HepG2 (cell line): ENCODE data around the gene KRT79. TPM values are rescaled to one million over a fixed set of nuclear protein-coding genes. Genes with fewer than 3 reads are reported as not detected.

ENCODE experiments used
- ATAC-seq: fragments of 200-7000 bp; cut with Tn5 transposase; 3 replicates; pipeline ENCODE4 v1.9.1; 2020; ENCODE audit warnings: mild to moderate bottlenecking, moderate library complexity
- BruUV-seq: library from RNA; stranded (reverse); fragments of 400-500 nt; replicated peaks from 2 replicates; lab custom pipeline; 2021; lab: Mats Ljungman, UMichigan
- CTCF ChIA-PET: fragments of 300-600 bp; formaldehyde crosslinking; extraction: SDS; loops from one replicate; lab custom pipeline; 2021; ENCODE audit warnings: low total read pairs, inconsistent platforms, low intra/inter-chr PET ratio; lab: Yijun Ruan, JAX
- POLR2A ChIA-PET: fragments of 350-600 bp; sonication (Branson Sonifier 250); formaldehyde crosslinking; loops from one replicate; lab custom pipeline; 2020; ENCODE audit warnings: antibody characterized with exemption, inconsistent platforms; lab: Yijun Ruan, JAX
- DNase-seq: peaks from one replicate; pipeline ENCODE4 v3.0.0-alpha.2; 2015; ENCODE audit warnings: low spot score
- FAIRE-seq: peaks from 3 replicates; lab custom pipeline; 2011; peaks lifted over from hg19 to GRCh38; lab: Jason Lieb, UNC
- H2AFZ ChIP-seq: one replicate; pipeline ENCODE4 v1.6.1; 2011; ENCODE audit warnings: low read length, inconsistent platforms
- H3K27ac ChIP-seq: fragments of 300-600 bp; 3 replicates; pipeline ENCODE4 v1.8.0; 2011; ENCODE audit warnings: mixed run types, mild to moderate bottlenecking, mixed read lengths, low read length, inconsistent platforms; ENCODE audit not compliant: insufficient read depth; ENCODE audit errors: extremely low read length
- H3K27me3 ChIP-seq, 2 experiments: fragments of 200-600 bp in 1 of 2; 2 replicates in 1 of 2; 3 replicates in 1 of 2; pipeline versions ENCODE4 v1.6.0 to v1.8.0; 2011; ENCODE audit warnings: low read length in 2 of 2, mild to moderate bottlenecking in 2 of 2, moderate library complexity in 2 of 2, inconsistent platforms in 1 of 2; ENCODE audit not compliant: insufficient read depth in 2 of 2, control insufficient read depth in 1 of 2
- H3K36me3 ChIP-seq, 2 experiments: fragments of 200-600 bp in 1 of 2; replicated peaks in 1 of 2; 2 replicates in 1 of 2; 3 replicates in 1 of 2; pipeline versions ENCODE4 v1.5.1 to v1.8.0; 2011; ENCODE audit warnings: low read length in 2 of 2, inconsistent platforms in 1 of 2; ENCODE audit not compliant: insufficient read depth in 2 of 2, control insufficient read depth in 1 of 2
- H3K4me1 ChIP-seq: 2 replicates; pipeline ENCODE4 v1.5.1; 2012; ENCODE audit warnings: low read length, inconsistent platforms; ENCODE audit not compliant: insufficient read depth
- H3K4me2 ChIP-seq: 2 replicates; pipeline ENCODE4 v1.6.0; 2011; ENCODE audit warnings: low read depth, low read length, inconsistent platforms
- H3K4me3 ChIP-seq, 3 experiments: fragments of 200-600 bp in 1 of 3; sonication (generic), shearing (Covaris generic) in 1 of 3; replicated peaks in 1 of 3; 2 replicates each; pipeline ENCODE4 v1.5.1; 2011 to 2016; ENCODE audit warnings: low read length in 3 of 3, inconsistent platforms in 2 of 3, low read depth in 2 of 3, mild to moderate bottlenecking in 2 of 3, control low read depth in 1 of 3, mixed read lengths in 1 of 3; ENCODE audit not compliant: insufficient read depth in 1 of 3
- H3K79me2 ChIP-seq: one replicate; pipeline ENCODE4 v1.6.1; 2011; ENCODE audit warnings: low read length, inconsistent platforms; ENCODE audit not compliant: insufficient read depth
- H3K9ac ChIP-seq: 2 replicates; pipeline ENCODE4 v1.6.0; 2011; ENCODE audit warnings: mild to moderate bottlenecking, low read depth, low read length, inconsistent platforms; ENCODE audit not compliant: insufficient read depth
- H3K9me3 ChIP-seq: 2 replicates; pipeline ENCODE4 v1.5.1; 2012; ENCODE audit warnings: mild to moderate bottlenecking, low read length
- H4K20me1 ChIP-seq: 2 replicates; pipeline ENCODE4 v1.6.0; 2011; ENCODE audit warnings: inconsistent platforms, mild to moderate bottlenecking, low read length, moderate library complexity; ENCODE audit not compliant: insufficient read depth
- ARNT ChIP-seq: fragments of 450-650 bp; IDR thresholded peaks from 2 replicates; pipeline ENCODE4 v1.6.1; 2017
- ATF1 ChIP-seq: IDR thresholded peaks from 2 replicates; pipeline ENCODE4 v1.6.1; 2016; ENCODE audit warnings: mild to moderate bottlenecking, control low read depth
- BHLHE40 ChIP-seq: IDR thresholded peaks from 2 replicates; pipeline ENCODE4 v1.6.1; 2011; ENCODE audit warnings: low read length, improper control_type of control experiment
- CREB3 ChIP-seq: sonication (generic); formaldehyde crosslinking; IDR thresholded peaks from 2 replicates; pipeline ENCODE4 v1.5.0; 2020; ENCODE audit warnings: missing genetic modification reagents
- EED ChIP-seq: sonication (generic); formaldehyde crosslinking; IDR thresholded peaks from 2 replicates; pipeline ENCODE4 v1.5.0; 2020; ENCODE audit warnings: mild to moderate bottlenecking, missing genetic modification reagents
- HNRNPK ChIP-seq: fragments of 200-400 bp; formaldehyde crosslinking; IDR thresholded peaks from 2 replicates; pipeline ENCODE4 v1.6.1; 2018; ENCODE audit warnings: low read length, low read depth, moderate library complexity, mild to moderate bottlenecking; ENCODE audit not compliant: poor library complexity, severe bottlenecking
- IKZF1 ChIP-seq: fragments of 450-650 bp; IDR thresholded peaks from 2 replicates; pipeline ENCODE4 v1.7.1; 2016
- MIXL1 ChIP-seq: IDR thresholded peaks from 2 replicates; pipeline ENCODE4 v1.6.1; 2016
- SP4 ChIP-seq: sonication (generic); formaldehyde crosslinking; IDR thresholded peaks from 2 replicates; pipeline ENCODE4 v1.8.1; 2023; ENCODE audit warnings: mild to moderate bottlenecking, missing genetic modification reagents
- TARDBP ChIP-seq: sonication (generic); formaldehyde crosslinking; IDR thresholded peaks from 2 replicates; pipeline ENCODE4 v1.8.0; 2022; ENCODE audit warnings: mild to moderate bottlenecking, missing genetic modification reagents
- ZEB1 ChIP-seq: IDR thresholded peaks from 2 replicates; pipeline ENCODE4 v1.6.1; 2012; ENCODE audit warnings: mild to moderate bottlenecking, low read depth, inconsistent platforms; ENCODE audit not compliant: insufficient replicate concordance
- ZNF124 ChIP-seq: sonication (generic); formaldehyde crosslinking; IDR thresholded peaks from 2 replicates; pipeline ENCODE4 v1.4.0; 2020; ENCODE audit warnings: missing genetic modification reagents
- ZNF136 ChIP-seq: sonication (generic); formaldehyde crosslinking; IDR thresholded peaks from 2 replicates; pipeline ENCODE4 v1.8.1; 2022; ENCODE audit warnings: low read depth, mild to moderate bottlenecking, moderate library complexity, missing genetic modification reagents
- ZNF251 ChIP-seq: sonication (generic); formaldehyde crosslinking; IDR thresholded peaks from 2 replicates; pipeline ENCODE4 v1.9.0; 2021; ENCODE audit warnings: mild to moderate bottlenecking, missing genetic modification reagents
- ZNF577 ChIP-seq: sonication (generic); formaldehyde crosslinking; IDR thresholded peaks from 2 replicates; pipeline ENCODE4 v1.4.0; 2020; ENCODE audit warnings: mild to moderate bottlenecking, low read depth, missing genetic modification reagents, borderline replicate concordance
- ZNF781 ChIP-seq: sonication (generic); formaldehyde crosslinking; IDR thresholded peaks from 2 replicates; pipeline ENCODE4 v1.5.1; 2020; ENCODE audit warnings: borderline replicate concordance, mild to moderate bottlenecking, missing genetic modification reagents; ENCODE audit errors: not compliant biosample characterization
- ZNF782 ChIP-seq: sonication (generic); formaldehyde crosslinking; IDR thresholded peaks from 2 replicates; pipeline ENCODE4 v1.4.0; 2020; ENCODE audit warnings: missing genetic modification reagents, mild to moderate bottlenecking, borderline replicate concordance
- ZNF788 ChIP-seq: sonication (generic); formaldehyde crosslinking; IDR thresholded peaks from 2 replicates; pipeline ENCODE4 v1.5.0; 2020; ENCODE audit warnings: mild to moderate bottlenecking, missing genetic modification reagents, borderline replicate concordance
- ZSCAN29 ChIP-seq: sonication (generic); formaldehyde crosslinking; conservative IDR thresholded peaks from 2 replicates; pipeline ENCODE4 v1.4.0; 2020; ENCODE audit warnings: mild to moderate bottlenecking, missing genetic modification reagents
- WGBS: methylation state at CpG from one replicate; pipeline ENCODE4 v1.1.6; 2017; ENCODE audit warnings: low lambda C conversion rate; 5-methylcytosine and 5-hydroxymethylcytosine counted together
- in situ Hi-C: cut with HindIII; loops from 2 replicates; pipeline ENCODE4 v1.10.0; 2017; ENCODE audit warnings: low pct_unique_long_range_greater_than_20kb; ENCODE audit not compliant: extremely low pct_ligation_motif_present
- intact Hi-C: fragments of 100-400 bp; cut with micrococcal nuclease; formaldehyde crosslinking; loops from one replicate; pipeline ENCODE4 v1.10.0; 2022; ENCODE audit not compliant: unreplicated experiment
- polyA plus RNA-seq, 8 experiments: library from polyadenylated mRNA; depleted of rRNA in 3 of 8; stranded (reverse) in 7 of 8; unstranded in 1 of 8; fragments of >200 nt; fragmentation: Illumina TruSeq in 4 of 8; extraction: Trizol in 4 of 8; gene quantifications; 2 replicates each; pipeline versions ENCODE4 v1.2.1 to v1.2.3, GENCODE V29; 2011 to 2016; ENCODE audit warnings: low read depth in 4 of 8, missing spikeins in 1 of 8, mixed read lengths in 1 of 8; ENCODE audit not compliant: insufficient read depth in 1 of 8
- total RNA-seq, 5 experiments: library from RNA; depleted of rRNA; stranded (reverse); fragments of >200 nt; fragmentation: Illumina TruSeq; extraction: Trizol; gene quantifications; 2 replicates each; pipeline ENCODE4 v1.2.3, GENCODE V29; 2016; ENCODE audit warnings: low read depth in 1 of 5
- TF ChIP-seq, protein P1 (sequence below): sonication (generic); formaldehyde crosslinking; IDR thresholded peaks from 2 replicates; pipeline ENCODE4 v1.5.0; 2020; ENCODE audit warnings: mild to moderate bottlenecking, missing genetic modification reagents

The KRT79 gene
- total and polyA plus RNA-seq, 2 of the 13 experiments (the other 11 are each of a cell fraction or from before 2014, with no cell fraction given): 0.09 TPM; not detected in 1

DNA sequence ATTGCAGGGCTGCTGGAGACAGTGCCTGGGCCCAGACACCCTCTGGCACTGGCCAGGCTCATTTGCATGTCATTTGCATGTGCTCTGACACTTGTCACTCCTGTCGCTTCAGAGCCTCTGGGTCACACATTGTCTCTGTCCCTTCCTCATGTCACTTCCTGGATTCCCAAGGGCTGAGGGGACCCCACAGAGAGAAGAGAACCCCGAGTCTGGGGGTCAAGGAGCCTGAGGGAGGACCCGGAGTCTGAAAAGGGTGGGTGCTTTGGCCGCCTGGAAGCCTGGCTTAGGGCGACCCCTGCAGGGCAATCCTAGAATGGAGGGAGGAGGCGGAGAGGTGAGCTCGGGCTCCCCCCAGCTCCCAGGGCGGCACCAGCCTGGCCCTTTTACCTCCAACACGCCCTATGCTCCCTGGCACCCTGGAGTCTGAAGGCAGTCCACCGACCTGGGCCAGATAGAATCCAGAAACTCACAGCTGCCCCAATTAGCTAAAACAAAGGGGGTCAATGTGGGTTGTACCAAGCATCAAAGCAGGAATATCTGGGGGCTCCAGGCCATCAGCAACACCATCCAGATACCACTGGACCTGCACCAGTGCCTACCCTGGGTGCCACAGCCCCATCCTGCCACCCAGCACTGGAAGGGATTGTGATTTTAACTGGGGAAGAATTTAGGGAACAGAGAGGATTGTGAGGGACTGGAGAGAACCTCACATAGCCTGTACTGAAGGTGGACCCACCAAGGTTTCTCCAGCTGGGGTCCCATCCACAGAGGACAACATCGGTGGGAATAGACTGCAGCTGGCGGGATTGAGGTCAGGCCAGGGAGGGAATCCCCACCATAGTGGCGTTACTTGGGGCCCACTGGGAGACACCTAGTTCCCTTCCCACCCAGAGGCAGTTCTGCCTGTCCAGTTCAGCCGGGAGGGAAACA lies 36.5 kb upstream of the KRT79 start (continued):
- TF ChIP-seq, protein P1, sequence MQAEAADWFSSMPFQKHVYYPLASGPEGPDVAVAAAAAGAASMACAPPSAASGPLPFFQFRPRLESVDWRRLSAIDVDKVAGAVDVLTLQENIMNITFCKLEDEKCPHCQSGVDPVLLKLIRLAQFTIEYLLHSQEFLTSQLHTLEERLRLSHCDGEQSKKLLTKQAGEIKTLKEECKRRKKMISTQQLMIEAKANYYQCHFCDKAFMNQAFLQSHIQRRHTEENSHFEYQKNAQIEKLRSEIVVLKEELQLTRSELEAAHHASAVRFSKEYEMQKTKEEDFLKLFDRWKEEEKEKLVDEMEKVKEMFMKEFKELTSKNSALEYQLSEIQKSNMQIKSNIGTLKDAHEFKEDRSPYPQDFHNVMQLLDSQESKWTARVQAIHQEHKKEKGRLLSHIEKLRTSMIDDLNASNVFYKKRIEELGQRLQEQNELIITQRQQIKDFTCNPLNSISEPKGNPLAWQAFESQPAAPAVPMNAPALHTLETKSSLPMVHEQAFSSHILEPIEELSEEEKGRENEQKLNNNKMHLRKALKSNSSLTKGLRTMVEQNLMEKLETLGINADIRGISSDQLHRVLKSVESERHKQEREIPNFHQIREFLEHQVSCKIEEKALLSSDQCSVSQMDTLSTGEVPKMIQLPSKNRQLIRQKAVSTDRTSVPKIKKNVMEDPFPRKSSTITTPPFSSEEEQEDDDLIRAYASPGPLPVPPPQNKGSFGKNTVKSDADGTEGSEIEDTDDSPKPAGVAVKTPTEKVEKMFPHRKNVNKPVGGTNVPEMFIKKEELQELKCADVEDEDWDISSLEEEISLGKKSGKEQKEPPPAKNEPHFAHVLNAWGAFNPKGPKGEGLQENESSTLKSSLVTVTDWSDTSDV (CRISPR knock-in tag): 0 out of 2 replicates have a peak, but pooled peaks have one; percentile 51
- no peak for TF ChIP-seq ZNF788
- no peak for TF ChIP-seq ZSCAN29 (CRISPR knock-in tag)
- TF ChIP-seq MIXL1 (CRISPR knock-in tag): no peak
- no peak for TF ChIP-seq TARDBP (CRISPR knock-in tag)
- no peak for TF ChIP-seq ZNF577 (CRISPR knock-in tag)
- 0 out of 2 replicates have a peak, but pooled peaks have one; percentile 25 for TF ChIP-seq ZNF782
- no peak for TF ChIP-seq ZEB1
- no peak for TF ChIP-seq IKZF1
- TF ChIP-seq, all 625 proteins: peak for 14

- WGBS: 0% methylated on average over 3 of the region's 9 CpGs
- no peaks in the 10 kb centered on the region for H3K79me2 ChIP-seq
- H3K27ac ChIP-seq: no peak overlapping the region
- peaks cover 37% of the 10 kb centered on the region for H3K4me1 ChIP-seq
- H3K27me3 ChIP-seq: peaks cover 0 to 2% of the 10 kb centered on the region in 2 experiments; a peak in 3 of 5 replicates
- intact Hi-C loops: no loop called here
- TF ChIP-seq BHLHE40: no peak
- no peak for TF ChIP-seq ZNF781
- TF ChIP-seq ARNT: no peak
- TF ChIP-seq HNRNPK: no peak
- no peak for TF ChIP-seq ZNF251 (CRISPR knock-in tag)
- TF ChIP-seq CREB3 (CRISPR knock-in tag): no peak
- no peak for TF ChIP-seq SP4
- no peak for TF ChIP-seq EED (CRISPR knock-in tag)
- no peak for TF ChIP-seq ZNF136
- TF ChIP-seq ATF1 (CRISPR knock-in tag): no peak
- TF ChIP-seq ZNF124 (CRISPR knock-in tag): no peak
- BruUV-seq: no TSS peak
- 0 out of 2 replicates have a peak overlapping the region, but pooled peaks have one; percentile 20 for H3K4me2 ChIP-seq
- H2AFZ ChIP-seq: no peak overlapping the region
- H3K9me3 ChIP-seq: no peaks in the 10 kb centered on the region
- no peak for DNase-seq
- H3K4me3 ChIP-seq: no peak overlapping the region
- in situ Hi-C loops: loop anchor here (5.0 to 10.0 kb wide), 2 partner anchors 153 to 285 kb away; no protein-coding TSS in a partner anchor
- ATAC-seq: peak; percentile 11; the same call in 2 of the 3 replicates
- H3K36me3 ChIP-seq: no peaks in the 10 kb centered on the region
- CTCF ChIA-PET: no interaction called here
- FAIRE-seq: no peak
- no peaks in the 10 kb centered on the region for H4K20me1 ChIP-seq
- POLR2A ChIA-PET: no interaction called here
- no peak overlapping the region for H3K9ac ChIP-seq
Measured at GRCh38 chr12:52867642-52868041, 33.5 kb upstream of the KRT79 start.
